IMR-90 (cell line): ENCODE measurements around the gene CALY.
A peak's percentile ranks its signal among the peaks of the same experiment; 100 is the strongest.

Experiments used
- FOS ChIP-seq: fragments of 150-350 bp; IDR thresholded peaks from 2 replicates; pipeline ENCODE4 v1.6.1; 2016; ENCODE audit warnings: low read depth, low read length
- MAFK ChIP-seq: IDR thresholded peaks from 2 replicates; pipeline ENCODE4 v1.6.1; 2012; ENCODE audit warnings: low read depth, low read length, improper control_type of control experiment
- MAZ ChIP-seq: IDR thresholded peaks from 2 replicates; pipeline ENCODE4 v1.6.1; 2012; ENCODE audit warnings: low read depth, mild to moderate bottlenecking, low read length, improper control_type of control experiment, moderate library complexity, borderline replicate concordance
- MXI1 ChIP-seq: IDR thresholded peaks from 2 replicates; pipeline ENCODE4 v1.6.1; 2012; ENCODE audit warnings: low read depth, mild to moderate bottlenecking, low read length, moderate library complexity, borderline replicate concordance
- NFE2L2 ChIP-seq: fragments of 150-350 bp; IDR thresholded peaks from 2 replicates; pipeline ENCODE4 v1.6.1; 2016; ENCODE audit warnings: low read depth, mild to moderate bottlenecking, low read length
- POLR2A ChIP-seq: IDR thresholded peaks from 2 replicates; pipeline ENCODE4 v1.6.1; 2012; ENCODE audit warnings: mild to moderate bottlenecking, low read depth, low read length
- RAD21 ChIP-seq: IDR thresholded peaks from 2 replicates; pipeline ENCODE4 v1.6.1; 2012; ENCODE audit warnings: low read length, improper control_type of control experiment
- RFX5 ChIP-seq: IDR thresholded peaks from 2 replicates; pipeline ENCODE4 v1.8.0; 2012; ENCODE audit warnings: low read depth, mild to moderate bottlenecking, low read length, moderate library complexity
- SMC3 ChIP-seq: fragments of 150-350 bp; IDR thresholded peaks from 2 replicates; pipeline ENCODE4 v1.6.1; 2016; ENCODE audit warnings: low read depth, mild to moderate bottlenecking, antibody characterized with exemption, low read length, moderate library complexity
- TF ChIP-seq, protein P1 (sequence below): conservative IDR thresholded peaks from 2 replicates; pipeline ENCODE4 v1.5.1; 2012; ENCODE audit warnings: mild to moderate bottlenecking, low read depth, low read length, improper control_type of control experiment
- TF ChIP-seq, protein P2 (sequence below): fragments of 150-350 bp; IDR thresholded peaks from 2 replicates; pipeline ENCODE4 v1.6.1; 2017; ENCODE audit warnings: mild to moderate bottlenecking, antibody characterized with exemption, low read length, low read depth
- TF ChIP-seq, protein P3 (sequence below): fragments of 150-350 bp; IDR thresholded peaks from 2 replicates; pipeline ENCODE4 v1.6.1; 2016; ENCODE audit warnings: low read depth, mild to moderate bottlenecking, low read length, moderate library complexity, borderline replicate concordance

DNA sequence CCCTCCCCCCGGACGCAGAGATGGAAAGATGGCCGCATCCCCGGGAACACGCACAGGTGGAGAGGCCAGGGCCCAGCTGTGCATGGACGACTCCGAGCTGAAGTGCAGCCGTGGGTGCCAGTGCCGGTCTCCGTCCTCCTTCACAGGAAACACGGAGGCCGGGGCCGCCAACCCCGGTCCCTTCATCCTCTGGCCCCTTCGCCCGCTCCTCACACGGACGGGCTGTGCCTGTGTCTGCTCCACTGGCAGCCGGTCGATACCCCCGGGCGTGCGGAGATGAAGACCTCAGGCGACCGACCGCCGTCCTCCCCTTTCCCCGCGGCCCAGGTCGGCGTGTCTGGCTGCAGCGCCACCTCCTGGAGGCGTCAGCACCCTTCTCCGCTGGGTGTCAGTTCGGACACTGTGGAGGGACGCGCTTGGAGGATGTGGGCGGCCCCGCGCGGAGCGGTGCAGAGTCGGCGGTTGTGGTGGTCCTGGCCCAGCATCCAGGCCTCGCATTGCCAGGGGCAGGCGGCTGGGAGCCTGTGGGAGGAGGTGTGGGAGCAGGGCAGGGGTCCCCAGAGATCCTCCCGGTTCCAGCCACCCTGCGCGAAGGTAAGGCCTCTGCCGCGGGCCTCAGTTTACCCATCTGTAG is 18.1 kb downstream of the CALY start:
- TF ChIP-seq, protein P1, sequence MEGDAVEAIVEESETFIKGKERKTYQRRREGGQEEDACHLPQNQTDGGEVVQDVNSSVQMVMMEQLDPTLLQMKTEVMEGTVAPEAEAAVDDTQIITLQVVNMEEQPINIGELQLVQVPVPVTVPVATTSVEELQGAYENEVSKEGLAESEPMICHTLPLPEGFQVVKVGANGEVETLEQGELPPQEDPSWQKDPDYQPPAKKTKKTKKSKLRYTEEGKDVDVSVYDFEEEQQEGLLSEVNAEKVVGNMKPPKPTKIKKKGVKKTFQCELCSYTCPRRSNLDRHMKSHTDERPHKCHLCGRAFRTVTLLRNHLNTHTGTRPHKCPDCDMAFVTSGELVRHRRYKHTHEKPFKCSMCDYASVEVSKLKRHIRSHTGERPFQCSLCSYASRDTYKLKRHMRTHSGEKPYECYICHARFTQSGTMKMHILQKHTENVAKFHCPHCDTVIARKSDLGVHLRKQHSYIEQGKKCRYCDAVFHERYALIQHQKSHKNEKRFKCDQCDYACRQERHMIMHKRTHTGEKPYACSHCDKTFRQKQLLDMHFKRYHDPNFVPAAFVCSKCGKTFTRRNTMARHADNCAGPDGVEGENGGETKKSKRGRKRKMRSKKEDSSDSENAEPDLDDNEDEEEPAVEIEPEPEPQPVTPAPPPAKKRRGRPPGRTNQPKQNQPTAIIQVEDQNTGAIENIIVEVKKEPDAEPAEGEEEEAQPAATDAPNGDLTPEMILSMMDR: peak; percentile 79
- TF ChIP-seq POLR2A: no peak
- TF ChIP-seq MAFK: no peak
- TF ChIP-seq RAD21: peak; percentile 55
- TF ChIP-seq RFX5: no peak
- no peak for TF ChIP-seq MXI1
- TF ChIP-seq MAZ: no peak
- TF ChIP-seq SMC3: peak; percentile 53
- no peak for TF ChIP-seq FOS
- TF ChIP-seq NFE2L2: no peak
- TF ChIP-seq, protein P2, sequence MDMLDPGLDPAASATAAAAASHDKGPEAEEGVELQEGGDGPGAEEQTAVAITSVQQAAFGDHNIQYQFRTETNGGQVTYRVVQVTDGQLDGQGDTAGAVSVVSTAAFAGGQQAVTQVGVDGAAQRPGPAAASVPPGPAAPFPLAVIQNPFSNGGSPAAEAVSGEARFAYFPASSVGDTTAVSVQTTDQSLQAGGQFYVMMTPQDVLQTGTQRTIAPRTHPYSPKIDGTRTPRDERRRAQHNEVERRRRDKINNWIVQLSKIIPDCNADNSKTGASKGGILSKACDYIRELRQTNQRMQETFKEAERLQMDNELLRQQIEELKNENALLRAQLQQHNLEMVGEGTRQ: no peak
- TF ChIP-seq, protein P3, sequence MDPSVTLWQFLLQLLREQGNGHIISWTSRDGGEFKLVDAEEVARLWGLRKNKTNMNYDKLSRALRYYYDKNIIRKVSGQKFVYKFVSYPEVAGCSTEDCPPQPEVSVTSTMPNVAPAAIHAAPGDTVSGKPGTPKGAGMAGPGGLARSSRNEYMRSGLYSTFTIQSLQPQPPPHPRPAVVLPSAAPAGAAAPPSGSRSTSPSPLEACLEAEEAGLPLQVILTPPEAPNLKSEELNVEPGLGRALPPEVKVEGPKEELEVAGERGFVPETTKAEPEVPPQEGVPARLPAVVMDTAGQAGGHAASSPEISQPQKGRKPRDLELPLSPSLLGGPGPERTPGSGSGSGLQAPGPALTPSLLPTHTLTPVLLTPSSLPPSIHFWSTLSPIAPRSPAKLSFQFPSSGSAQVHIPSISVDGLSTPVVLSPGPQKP: no peak
